ENCODE measurements around the gene DOK6.

Gene DOK6

GRCh38 chr18:69622961-69623360, 222.3 kb downstream of the DOK6 start:
- no peak overlapping the region for H3K4me3 ChIP-seq (ENCODE audit: low read length)
- no peaks in the 10 kb centered on the region for H3K27me3 ChIP-seq (ENCODE audit: low read depth, low read length)
- no peak overlapping the region for H3K9ac ChIP-seq (ENCODE audit: low read length)
- H3K9me3 ChIP-seq (ENCODE audit: insufficient read depth, low read length), result no peaks in the 10 kb centered on the region
- TF ChIP-seq EZH2phosphoT487 (IDR thresholded peaks at IDR 0.05; ENCODE audit: low read depth), result no peak
- TF ChIP-seq CTCF (IDR thresholded peaks at IDR 0.05; ENCODE audit: low read depth, low read length), result no peak
- no peaks in the 10 kb centered on the region for H3K36me3 ChIP-seq (replicated peaks; ENCODE audit: low read depth, low read length)
- no peak overlapping the region for H3K27ac ChIP-seq (ENCODE audit: low read length)
- no peak overlapping the region for H3K4me2 ChIP-seq (ENCODE audit: low read length)
- H2AFZ ChIP-seq (ENCODE audit: low read depth, low read length), result no peak overlapping the region
- H3K79me2 ChIP-seq (ENCODE audit: low read length), result no peaks in the 10 kb centered on the region
- no peaks in the 10 kb centered on the region for H3K4me1 ChIP-seq (ENCODE audit: low read length)
- H4K20me1 ChIP-seq (ENCODE audit: insufficient read depth, low read length), result no peaks in the 10 kb centered on the region

- no peak overlapping the region for H3K9ac ChIP-seq (ENCODE audit: low read length)
- no peak overlapping the region for H3K27ac ChIP-seq (ENCODE audit: low read length)
- H3K36me3 ChIP-seq (replicated peaks; ENCODE audit: low read depth, low read length), result no peaks in the 10 kb centered on the region
- H3K9me3 ChIP-seq (ENCODE audit: insufficient read depth, low read length), result no peaks in the 10 kb centered on the region
- no peak for TF ChIP-seq EZH2phosphoT487 (IDR thresholded peaks at IDR 0.05; ENCODE audit: low read depth)
- TF ChIP-seq CTCF (IDR thresholded peaks at IDR 0.05; ENCODE audit: low read depth, low read length), result no peak
- H2AFZ ChIP-seq (ENCODE audit: low read depth, low read length), result no peak overlapping the region
- no peak overlapping the region for H3K4me2 ChIP-seq (ENCODE audit: low read length)
- no peak overlapping the region for H3K4me3 ChIP-seq (ENCODE audit: low read length)
- H3K4me1 ChIP-seq (ENCODE audit: low read length), result no peaks in the 10 kb centered on the region
- H3K27me3 ChIP-seq (ENCODE audit: low read depth, low read length), result no peaks in the 10 kb centered on the region
- H3K79me2 ChIP-seq (ENCODE audit: low read length), result no peaks in the 10 kb centered on the region
- no peaks in the 10 kb centered on the region for H4K20me1 ChIP-seq (ENCODE audit: insufficient read depth, low read length)
Observed at GRCh38 chr18:69626171-69626570, 225.5 kb downstream of the DOK6 start.

GRCh38 chr18:69626643-69627242, 226.1 kb downstream of the DOK6 start:
- Histone ChIP-seq H3K36me3 (replicated peaks; ENCODE audit: low read depth, low read length) (no peaks in the 10 kb centered on the region), H3K27me3 (ENCODE audit: low read depth, low read length) (no peaks in the 10 kb centered on the region), H3K27ac (ENCODE audit: low read length) (no peak overlapping the region), H2AFZ (ENCODE audit: low read depth, low read length) (peak overlapping the region; percentile 2; the same call in 1 of the 2 replicates), H3K79me2 (ENCODE audit: low read length) (no peaks in the 10 kb centered on the region), H3K4me3 (ENCODE audit: low read length) (no peak overlapping the region), H3K4me2 (ENCODE audit: low read length) (no peak overlapping the region), H4K20me1 (ENCODE audit: insufficient read depth, low read length) (no peaks in the 10 kb centered on the region), H3K9me3 (ENCODE audit: insufficient read depth, low read length) (no peaks in the 10 kb centered on the region), H3K4me1 (ENCODE audit: low read length) (no peaks in the 10 kb centered on the region), H3K9ac (ENCODE audit: low read length) (no peak overlapping the region)
- TF ChIP-seq CTCF (IDR thresholded peaks at IDR 0.05; ENCODE audit: low read depth, low read length) (no peak), EZH2phosphoT487 (IDR thresholded peaks at IDR 0.05; ENCODE audit: low read depth) (no peak)

- no peak overlapping the region for H3K4me2 ChIP-seq (ENCODE audit: low read length)
- no peaks in the 10 kb centered on the region for H3K36me3 ChIP-seq (replicated peaks; ENCODE audit: low read depth, low read length)
- TF ChIP-seq CTCF (IDR thresholded peaks at IDR 0.05; ENCODE audit: low read depth, low read length), result no peak
- no peak for TF ChIP-seq EZH2phosphoT487 (IDR thresholded peaks at IDR 0.05; ENCODE audit: low read depth)
- no peak overlapping the region for H3K27ac ChIP-seq (ENCODE audit: low read length)
- H3K79me2 ChIP-seq (ENCODE audit: low read length), result no peaks in the 10 kb centered on the region
- H2AFZ ChIP-seq (ENCODE audit: low read depth, low read length), result no peak overlapping the region
- no peak overlapping the region for H3K4me3 ChIP-seq (ENCODE audit: low read length)
- no peak overlapping the region for H3K9ac ChIP-seq (ENCODE audit: low read length)
- H3K27me3 ChIP-seq (ENCODE audit: low read depth, low read length), result no peaks in the 10 kb centered on the region
- no peaks in the 10 kb centered on the region for H3K4me1 ChIP-seq (ENCODE audit: low read length)
- no peaks in the 10 kb centered on the region for H4K20me1 ChIP-seq (ENCODE audit: insufficient read depth, low read length)
- H3K9me3 ChIP-seq (ENCODE audit: insufficient read depth, low read length), result no peaks in the 10 kb centered on the region
Observed at GRCh38 chr18:69628774-69629359, 228.2 kb downstream of the DOK6 start.

All from OCI-LY3 (cell line).